Thyroid gland (tissue), 4 donors: ENCODE results near the gene HAPLN1. TPM values are rescaled to one million over a fixed set of nuclear protein-coding genes. Genes with fewer than 3 reads are reported as not detected.

ENCODE experiments used
- DNase-seq, 2 donors: peaks; one replicate each; pipeline ENCODE4 v3.0.0-alpha.2; 2019
- H3K27ac ChIP-seq, 3 donors: fragments of 200-600 bp; sonication (generic); 1 replicate in 2 of 3; 2 replicates in 1 of 3; pipeline ENCODE4 v1.5.1; 2016 to 2019; ENCODE audit warnings: mild to moderate bottlenecking in 1 of 3, moderate library complexity in 1 of 3
- H3K27me3 ChIP-seq: fragments of 200-600 bp; sonication (generic); one replicate; pipeline ENCODE4 v1.5.1; 2019
- H3K36me3 ChIP-seq, 2 donors: fragments of 200-600 bp; sonication (generic); one replicate each; pipeline ENCODE4 v1.5.1; 2016 to 2019
- H3K4me1 ChIP-seq, 2 donors: fragments of 200-600 bp; sonication (generic); one replicate each; pipeline ENCODE4 v1.5.1; 2017 to 2019
- H3K4me3 ChIP-seq, 3 donors: fragments of 200-600 bp; sonication (generic); replicated peaks in 1 of 3; 1 replicate in 2 of 3; 2 replicates in 1 of 3; pipeline ENCODE4 v1.5.1; 2016; ENCODE audit warnings: mild to moderate bottlenecking in 1 of 3
- H3K9me3 ChIP-seq: fragments of 200-600 bp; sonication (generic); one replicate; pipeline ENCODE4 v1.5.1; 2017
- CTCF ChIP-seq, 6 experiments: fragments of 200-600 bp in 3 of 6; fragments of 450-650 bp in 3 of 6; sonication (generic) in 3 of 6; IDR thresholded peaks; one replicate each; pipeline ENCODE4 v1.5.1; 2016 to 2019; ENCODE audit warnings: antibody characterized with exemption in 6 of 6, mild to moderate bottlenecking in 2 of 6, inconsistent platforms in 1 of 6, moderate library complexity in 1 of 6
- POLR2A ChIP-seq, 2 donors: fragments of 450-650 bp; IDR thresholded peaks; one replicate each; pipeline ENCODE4 v1.6.1; 2017; ENCODE audit warnings: antibody characterized with exemption in 2 of 2, mild to moderate bottlenecking in 2 of 2, moderate library complexity in 1 of 2
- WGBS, 2 donors: methylation state at CpG; one replicate each; pipeline ENCODE4 v1.1.5; 2017; 5-methylcytosine and 5-hydroxymethylcytosine counted together
- intact Hi-C: fragments of 100-400 bp; cut with DNase I; formaldehyde crosslinking; loops from one replicate; pipeline ENCODE4 v1.15.1; 2023
- total RNA-seq, 4 donors: library from RNA; depleted of rRNA; stranded (reverse); fragments of >200 nt; gene quantifications; one replicate each; pipeline ENCODE4 v1.2.3, GENCODE V29; 2016

Gene HAPLN1
- total RNA-seq, 4 donors from 2014 or later, result not detected

GRCh38 chr5:83751201-83751600, 30.5 kb upstream of the HAPLN1 start:
- H3K4me3 ChIP-seq, result no peak overlapping the region
- TF ChIP-seq CTCF (IDR thresholded peaks at IDR 0.05) (no peak), POLR2A (IDR thresholded peaks at IDR 0.05) (no peak)
- H3K27me3 ChIP-seq, result no peaks in the 10 kb centered on the region
- intact Hi-C loops, result no loop called here
- H3K27ac ChIP-seq, result no peak overlapping the region
- no peak for DNase-seq
- no peaks in the 10 kb centered on the region for H3K9me3 ChIP-seq
- 56 to 58% methylated on average over 1 of the region's 1 CpG for WGBS, 2 donors
- no peaks in the 10 kb centered on the region for H3K4me1 ChIP-seq
- no peaks in the 10 kb centered on the region for H3K36me3 ChIP-seq

GRCh38 chr5:83750749-83751148, 30.1 kb upstream of the HAPLN1 start:
- no peaks in the 10 kb centered on the region for H3K4me1 ChIP-seq
- H3K27ac ChIP-seq, result no peak overlapping the region
- WGBS, 2 donors, result 84 to 93% methylated on average over 1 of the region's 1 CpG
- no peaks in the 10 kb centered on the region for H3K36me3 ChIP-seq
- H3K4me3 ChIP-seq, result no peak overlapping the region
- H3K27me3 ChIP-seq, result no peaks in the 10 kb centered on the region
- DNase-seq, result no peak
- intact Hi-C loops, result no loop called here
- no peaks in the 10 kb centered on the region for H3K9me3 ChIP-seq
- no peak for TF ChIP-seq POLR2A (IDR thresholded peaks at IDR 0.05)
- no peak for TF ChIP-seq CTCF (IDR thresholded peaks at IDR 0.05)

GRCh38 chr5:83745816-83746215, 25.2 kb upstream of the HAPLN1 start:
- H3K36me3 ChIP-seq, result no peaks in the 10 kb centered on the region
- H3K9me3 ChIP-seq, result no peaks in the 10 kb centered on the region
- H3K4me1 ChIP-seq, result no peaks in the 10 kb centered on the region
- intact Hi-C loops, result no loop called here
- TF ChIP-seq POLR2A (IDR thresholded peaks at IDR 0.05) (no peak), CTCF (IDR thresholded peaks at IDR 0.05) (no peak)
- H3K27ac ChIP-seq, result no peak overlapping the region
- H3K27me3 ChIP-seq, result no peaks in the 10 kb centered on the region
- no peak for DNase-seq
- 90 to 93% methylated on average over 2 of the region's 2 CpGs for WGBS, 2 donors
- no peak overlapping the region for H3K4me3 ChIP-seq

GRCh38 chr5:83744821-83745220, 24.2 kb upstream of the HAPLN1 start:
- no peaks in the 10 kb centered on the region for H3K4me1 ChIP-seq
- no peaks in the 10 kb centered on the region for H3K27me3 ChIP-seq
- TF ChIP-seq POLR2A (IDR thresholded peaks at IDR 0.05), result no peak
- no peak for TF ChIP-seq CTCF (IDR thresholded peaks at IDR 0.05)
- H3K4me3 ChIP-seq, result no peak overlapping the region
- intact Hi-C loops, result no loop called here
- no peaks in the 10 kb centered on the region for H3K9me3 ChIP-seq
- no peak for DNase-seq
- H3K36me3 ChIP-seq, result no peaks in the 10 kb centered on the region
- 52 to 67% methylated on average over 1 of the region's 1 CpG for WGBS, 2 donors
- H3K27ac ChIP-seq, result no peak overlapping the region

GRCh38 chr5:83742089-83742488, 21.4 kb upstream of the HAPLN1 start:
- Histone ChIP-seq H3K9me3 (no peaks in the 10 kb centered on the region), H3K36me3 (no peaks in the 10 kb centered on the region), H3K4me1 (no peaks in the 10 kb centered on the region), H3K27ac (no peak overlapping the region), H3K27me3 (no peaks in the 10 kb centered on the region), H3K4me3 (no peak overlapping the region)
- intact Hi-C loops, result no loop called here
- WGBS, 2 donors, result 91 to 94% methylated on average over 4 of the region's 4 CpGs
- TF ChIP-seq CTCF (IDR thresholded peaks at IDR 0.05), result no peak
- no peak for TF ChIP-seq POLR2A (IDR thresholded peaks at IDR 0.05)
- DNase-seq, result no peak
